HFFc6 (cell line): ENCODE data around the gene MACF1. TPM values are rescaled to one million over a fixed set of nuclear protein-coding genes. Genes with fewer than 3 reads are reported as not detected.

Experiments
- DNase-seq: peaks from one replicate; pipeline ENCODE4 v3.0.0-alpha.2; 2018
- H3K27ac Mint-ChIP-seq: 2 replicates; pipeline ENCODE4 v1.8.0; 2020; ENCODE audit warnings: mild to moderate bottlenecking, mixed read lengths
- H3K27me3 Mint-ChIP-seq: 2 replicates; pipeline ENCODE4 v1.8.0; 2021; ENCODE audit warnings: mild to moderate bottlenecking, moderate library complexity, mixed read lengths; ENCODE audit not compliant: insufficient read depth
- H3K36me3 Mint-ChIP-seq: 2 replicates; pipeline ENCODE4 v1.8.0; 2021; ENCODE audit warnings: low read depth, mixed read lengths
- H3K4me1 Mint-ChIP-seq: 2 replicates; pipeline ENCODE4 v1.8.0; 2020; ENCODE audit warnings: low read depth, mixed read lengths
- H3K4me3 Mint-ChIP-seq: 2 replicates; pipeline ENCODE4 v1.8.0; 2020; ENCODE audit warnings: mild to moderate bottlenecking, moderate library complexity, mixed read lengths
- H3K9me3 Mint-ChIP-seq: 2 replicates; pipeline ENCODE4 v1.8.0; 2020; ENCODE audit warnings: mild to moderate bottlenecking, mixed read lengths
- CTCF ChIP-seq: fragments of 200-600 bp; sonication (generic); IDR thresholded peaks from 2 replicates; pipeline ENCODE4 v1.5.0; 2021; ENCODE audit warnings: antibody characterized with exemption, mild to moderate bottlenecking
- total RNA-seq, 6 experiments: library from RNA; stranded (reverse); fragmentation: NEBNext Ultra II Directional; extraction: Animal tissue kit (Norgen Biotek cat#: 25700); gene quantifications; 2 replicates in 1 of 6; 3 replicates in 5 of 6; pipeline ENCODE4 v1.2.3, GENCODE V29; 2021

The MACF1 gene
- total RNA-seq, 6 experiments from 2014 or later, result 201 to 308 (median 223) TPM

- DNase-seq, result no peak
- peaks cover 4% of the 10 kb centered on the region; the same call in 1 of the 2 replicates for H3K4me1 Mint-ChIP-seq
- H3K9me3 Mint-ChIP-seq, result no peaks in the 10 kb centered on the region
- TF ChIP-seq CTCF, result no peak
- H3K4me3 Mint-ChIP-seq, result no peak overlapping the region
- H3K36me3 Mint-ChIP-seq, result peaks cover 24% of the 10 kb centered on the region
- H3K27ac Mint-ChIP-seq, result peak overlapping the region; percentile 19; the same call in 1 of the 2 replicates
- 0 out of 2 replicates have a peak, but pooled peaks cover 2% of the 10 kb centered on the region for H3K27me3 Mint-ChIP-seq
Observed at GRCh38 chr1:39326836-39327235, 122.3 kb downstream of the MACF1 start.

- no peak for TF ChIP-seq CTCF
- H3K27ac Mint-ChIP-seq, result no peak overlapping the region
- DNase-seq, result no peak
- H3K27me3 Mint-ChIP-seq, result no peaks in the 10 kb centered on the region
- peaks cover 30% of the 10 kb centered on the region for H3K36me3 Mint-ChIP-seq
- H3K9me3 Mint-ChIP-seq, result no peaks in the 10 kb centered on the region
- H3K4me1 Mint-ChIP-seq, result peaks cover 15% of the 10 kb centered on the region
- H3K4me3 Mint-ChIP-seq, result no peak overlapping the region
Observed at GRCh38 chr1:39328095-39328494, 123.6 kb downstream of the MACF1 start.

- H3K36me3 Mint-ChIP-seq, result peaks cover 36% of the 10 kb centered on the region
- DNase-seq, result no peak
- H3K4me1 Mint-ChIP-seq, result peaks cover 17% of the 10 kb centered on the region
Observed at GRCh38 chr1:39328586-39329121, 124.2 kb downstream of the MACF1 start.

GRCh38 chr1:39331647-39332046, 127.2 kb downstream of the MACF1 start:
- no peak for DNase-seq
- TF ChIP-seq CTCF, result no peak
- no peak overlapping the region for H3K4me3 Mint-ChIP-seq
- peaks cover 17% of the 10 kb centered on the region for H3K4me1 Mint-ChIP-seq
- H3K27me3 Mint-ChIP-seq, result no peaks in the 10 kb centered on the region; the same call in 1 of the 2 replicates
- H3K9me3 Mint-ChIP-seq, result no peaks in the 10 kb centered on the region
- peaks cover 37% of the 10 kb centered on the region for H3K36me3 Mint-ChIP-seq
- H3K27ac Mint-ChIP-seq, result no peak overlapping the region

More at GRCh38 chr1:39328586-39329121, 124.2 kb downstream of the MACF1 start:
- Mint-ChIP-seq H3K27ac (no peak overlapping the region), H3K27me3 (no peaks in the 10 kb centered on the region), H3K4me3 (no peak overlapping the region), H3K9me3 (no peaks in the 10 kb centered on the region)
- no peak for TF ChIP-seq CTCF

GRCh38 chr1:39332291-39332690, 127.8 kb downstream of the MACF1 start:
- Mint-ChIP-seq H3K36me3 (peaks cover 31% of the 10 kb centered on the region), H3K9me3 (no peaks in the 10 kb centered on the region), H3K27me3 (no peaks in the 10 kb centered on the region; the same call in 1 of the 2 replicates), H3K27ac (peak overlapping the region; percentile 19; the same call in 1 of the 2 replicates), H3K4me3 (no peak overlapping the region), H3K4me1 (peaks cover 17% of the 10 kb centered on the region)
- DNase-seq, result peak; percentile 15
- TF ChIP-seq CTCF, result no peak
